SK-N-SH treated with all-trans-retinoic acid at 6 μM for 48 hours (cell line): ENCODE measurements around the gene CCDC183.

Experiments
- ATAC-seq: fragments of 200-7000 bp; cut with Tn5 transposase; 3 replicates; pipeline ENCODE4 v1.9.1; 2020; ENCODE audit warnings: mild to moderate bottlenecking, moderate library complexity
- BACH2 ChIP-seq: fragments of 250-450 bp; sonication (Bioruptor Pico); IDR thresholded peaks from 2 replicates; pipeline ENCODE4 v1.9.0; 2021; ENCODE audit warnings: mild to moderate bottlenecking, borderline replicate concordance
- CREB5 ChIP-seq: fragments of 250-450 bp; sonication (Bioruptor Pico); IDR thresholded peaks from 2 replicates; pipeline ENCODE4 v1.5.1; 2020; ENCODE audit warnings: low read depth, mild to moderate bottlenecking, moderate library complexity
- ESRRG ChIP-seq: fragments of 250-450 bp; sonication (Bioruptor Pico); IDR thresholded peaks from 2 replicates; pipeline ENCODE4 v1.6.1; 2021; ENCODE audit warnings: mild to moderate bottlenecking
- GLIS3 ChIP-seq: fragments of 250-450 bp; sonication (Bioruptor Pico); IDR thresholded peaks from 2 replicates; pipeline ENCODE4 v1.5.0; 2020; ENCODE audit warnings: mild to moderate bottlenecking, moderate library complexity
- ISL1 ChIP-seq: fragments of 250-450 bp; sonication (Bioruptor Pico); IDR thresholded peaks from 2 replicates; pipeline ENCODE4 v2.1.2; 2022; ENCODE audit warnings: mild to moderate bottlenecking, moderate library complexity
- OSR1 ChIP-seq: fragments of 250-450 bp; sonication (Bioruptor Pico); IDR thresholded peaks from 2 replicates; pipeline ENCODE4 v1.8.0; 2022; ENCODE audit warnings: moderate library complexity, mild to moderate bottlenecking, inconsistent platforms
- PATZ1 ChIP-seq: fragments of 250-450 bp; sonication (Bioruptor Pico); IDR thresholded peaks from 2 replicates; pipeline ENCODE4 v1.8.0; 2020; ENCODE audit warnings: mild to moderate bottlenecking, moderate library complexity, borderline replicate concordance
- PPARA ChIP-seq: fragments of 250-450 bp; sonication (Bioruptor Pico); IDR thresholded peaks from 2 replicates; pipeline ENCODE4 v1.5.0; 2020; ENCODE audit warnings: mild to moderate bottlenecking, borderline replicate concordance
- SNAI2 ChIP-seq: fragments of 250-450 bp; sonication (Bioruptor Pico); IDR thresholded peaks from 2 replicates; pipeline ENCODE4 v1.5.0; 2020; ENCODE audit warnings: mild to moderate bottlenecking, moderate library complexity
- TCF4 ChIP-seq: fragments of 250-450 bp; sonication (Bioruptor Pico); IDR thresholded peaks from 2 replicates; pipeline ENCODE4 v1.8.0; 2021; ENCODE audit warnings: mild to moderate bottlenecking, moderate library complexity, borderline replicate concordance
- TOX ChIP-seq: fragments of 250-450 bp; sonication (Bioruptor Pico); IDR thresholded peaks from 2 replicates; pipeline ENCODE4 v1.8.0; 2021; ENCODE audit warnings: mild to moderate bottlenecking, moderate library complexity, borderline replicate concordance
- TSHZ2 ChIP-seq: fragments of 250-450 bp; sonication (Bioruptor Pico); IDR thresholded peaks from 2 replicates; pipeline ENCODE4 v1.5.0; 2020; ENCODE audit warnings: mild to moderate bottlenecking, moderate library complexity
- ZC3H10 ChIP-seq: fragments of 250-450 bp; sonication (Bioruptor Pico); IDR thresholded peaks from 2 replicates; pipeline ENCODE4 v1.5.1; 2021; ENCODE audit warnings: mild to moderate bottlenecking, moderate library complexity
- ZFP3 ChIP-seq: fragments of 250-450 bp; sonication (Bioruptor Pico); IDR thresholded peaks from 2 replicates; pipeline ENCODE4 v1.5.0; 2020; ENCODE audit warnings: mild to moderate bottlenecking, moderate library complexity
- ZNF565 ChIP-seq: fragments of 450-650 bp; formaldehyde crosslinking; conservative IDR thresholded peaks from 2 replicates; pipeline ENCODE4 v1.5.0; 2020; ENCODE audit warnings: low read depth, mild to moderate bottlenecking, moderate library complexity
- ZNF8 ChIP-seq: fragments of 450-650 bp; formaldehyde crosslinking; IDR thresholded peaks from 2 replicates; pipeline ENCODE4 v1.5.0; 2020; ENCODE audit warnings: mild to moderate bottlenecking, moderate library complexity

Gene CCDC183

GRCh38 chr9:136849960-136850865 is 54.1 kb downstream of the CCDC183 start (continued):
- TF ChIP-seq BACH2 (CRISPR knock-in tag) (no peak), ZFP3 (CRISPR knock-in tag) (no peak), OSR1 (CRISPR knock-in tag) (no peak), ISL1 (CRISPR knock-in tag) (no peak), TSHZ2 (CRISPR knock-in tag) (no peak), TCF4 (no peak), PPARA (no peak)
- TF ChIP-seq, all 23 proteins: peak for 0

GRCh38 chr9:136850866-136851775 is 55.0 kb downstream of the CCDC183 start:
- no peak for ATAC-seq
- TF ChIP-seq TSHZ2 (CRISPR knock-in tag) (no peak), SNAI2 (CRISPR knock-in tag) (no peak), TOX (no peak), ZNF565 (CRISPR knock-in tag) (no peak), PPARA (no peak), TCF4 (no peak), OSR1 (CRISPR knock-in tag) (no peak)
- TF ChIP-seq, all 23 proteins: peak for 0

- TF ChIP-seq SNAI2 (CRISPR knock-in tag) (no peak), GLIS3 (CRISPR knock-in tag) (no peak)
- ATAC-seq: no peak
These were observed 56.0 kb downstream of the CCDC183 start, which contains the start of gene MAMDC4 for GRCh38 chr9:136851941-136852663. Gene MAMDC4 (plus strand): TSS chr9:136852346. CDS start chr9:136852417, 71 bp downstream.

- no peak for ATAC-seq
- TF ChIP-seq PATZ1 (CRISPR knock-in tag) (no peak), CREB5 (CRISPR knock-in tag) (no peak), OSR1 (CRISPR knock-in tag) (no peak), ZC3H10 (CRISPR knock-in tag) (no peak), ZNF8 (CRISPR knock-in tag) (no peak), ESRRG (no peak)
- TF ChIP-seq, all 23 proteins: peak for 0
These were observed 56.8 kb downstream of the CCDC183 start for GRCh38 chr9:136852664-136853595.
